Thyroid gland (tissue), 4 donors: Measurements from ENCODE around the gene TDRKH. TPM values are rescaled to one million over a fixed set of nuclear protein-coding genes. Genes with fewer than 3 reads are reported as not detected.

Source experiments
- DNase-seq, 2 donors: peaks; one replicate each; pipeline ENCODE4 v3.0.0-alpha.2; 2019
- H3K27ac ChIP-seq, 3 donors: fragments of 200-600 bp; sonication (generic); 1 replicate in 2 of 3; 2 replicates in 1 of 3; pipeline ENCODE4 v1.5.1; 2016 to 2019; ENCODE audit warnings: mild to moderate bottlenecking in 1 of 3, moderate library complexity in 1 of 3
- H3K27me3 ChIP-seq: fragments of 200-600 bp; sonication (generic); one replicate; pipeline ENCODE4 v1.5.1; 2019
- H3K36me3 ChIP-seq, 2 donors: fragments of 200-600 bp; sonication (generic); one replicate each; pipeline ENCODE4 v1.5.1; 2016 to 2019
- H3K4me1 ChIP-seq, 2 donors: fragments of 200-600 bp; sonication (generic); one replicate each; pipeline ENCODE4 v1.5.1; 2017 to 2019
- H3K4me3 ChIP-seq, 3 donors: fragments of 200-600 bp; sonication (generic); replicated peaks in 1 of 3; 1 replicate in 2 of 3; 2 replicates in 1 of 3; pipeline ENCODE4 v1.5.1; 2016; ENCODE audit warnings: mild to moderate bottlenecking in 1 of 3
- H3K9me3 ChIP-seq: fragments of 200-600 bp; sonication (generic); one replicate; pipeline ENCODE4 v1.5.1; 2017
- POLR2A ChIP-seq, 2 donors: fragments of 450-650 bp; IDR thresholded peaks; one replicate each; pipeline ENCODE4 v1.6.1; 2017; ENCODE audit warnings: antibody characterized with exemption in 2 of 2, mild to moderate bottlenecking in 2 of 2, moderate library complexity in 1 of 2
- WGBS, 2 donors: methylation state at CpG; one replicate each; pipeline ENCODE4 v1.1.5; 2017; 5-methylcytosine and 5-hydroxymethylcytosine counted together
- intact Hi-C: fragments of 100-400 bp; cut with DNase I; formaldehyde crosslinking; loops from one replicate; pipeline ENCODE4 v1.15.1; 2023
- total RNA-seq, 4 donors: library from RNA; depleted of rRNA; stranded (reverse); fragments of >200 nt; gene quantifications; one replicate each; pipeline ENCODE4 v1.2.3, GENCODE V29; 2016
- TF ChIP-seq, protein P1 (sequence below), 6 experiments: fragments of 200-600 bp in 3 of 6; fragments of 450-650 bp in 3 of 6; sonication (generic) in 3 of 6; IDR thresholded peaks; one replicate each; pipeline ENCODE4 v1.5.1; 2016 to 2019; ENCODE audit warnings: antibody characterized with exemption in 6 of 6, mild to moderate bottlenecking in 2 of 6, inconsistent platforms in 1 of 6, moderate library complexity in 1 of 6

Gene TDRKH
- total RNA-seq, 4 donors from 2014 or later: 10.8 to 17.1 (median 13.1) TPM

DNA sequence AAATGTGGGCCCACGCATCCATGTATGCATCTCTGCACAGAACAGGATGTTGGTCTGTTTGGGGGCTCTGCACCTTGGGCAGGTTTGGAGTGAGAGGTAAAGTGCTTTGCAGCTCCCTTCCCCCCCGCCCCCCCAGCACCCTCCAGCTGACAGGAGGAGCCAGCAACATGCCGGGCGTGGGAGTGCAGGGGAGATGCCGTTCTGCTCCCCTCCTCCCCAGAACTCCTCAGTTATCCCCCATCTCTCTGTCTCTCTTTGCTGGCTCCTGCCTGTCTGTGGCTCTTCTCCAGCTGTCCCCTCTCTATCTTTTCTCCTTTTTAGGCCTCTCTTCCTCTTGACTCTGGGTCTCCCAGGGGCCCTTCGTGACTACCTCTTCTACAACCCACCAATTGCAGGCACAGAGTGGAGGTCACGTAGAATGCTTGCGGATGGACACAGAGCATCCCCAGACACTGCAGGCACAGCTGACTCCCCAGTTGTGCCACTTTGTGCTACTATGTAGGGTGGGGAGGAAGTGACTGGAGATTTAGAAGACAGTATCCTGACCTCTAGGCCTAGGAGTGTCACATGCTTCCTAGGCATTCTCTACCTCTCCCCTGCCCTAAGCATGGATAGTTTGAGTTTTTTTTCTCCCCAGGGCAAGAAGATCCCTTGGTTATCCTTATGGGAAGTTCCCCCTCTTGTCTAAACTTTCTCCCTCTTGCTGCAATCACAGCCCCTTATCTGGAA lies 43.0 kb upstream of the TDRKH start:
- intact Hi-C loops: loop anchor here (10.0 kb wide), 2 partner anchors 99 to 299 kb away; no protein-coding TSS in a partner anchor
- Histone ChIP-seq H3K4me3 (no peak overlapping the region), H3K36me3 (no peaks in the 10 kb centered on the region), H3K27ac (peak overlapping the region in 2 of 3 donors; percentile 50), H3K9me3 (no peaks in the 10 kb centered on the region), H3K27me3 (no peaks in the 10 kb centered on the region), H3K4me1 (peaks cover 46 to 67% of the 10 kb centered on the region in 2 donors)
- TF ChIP-seq, protein P1, sequence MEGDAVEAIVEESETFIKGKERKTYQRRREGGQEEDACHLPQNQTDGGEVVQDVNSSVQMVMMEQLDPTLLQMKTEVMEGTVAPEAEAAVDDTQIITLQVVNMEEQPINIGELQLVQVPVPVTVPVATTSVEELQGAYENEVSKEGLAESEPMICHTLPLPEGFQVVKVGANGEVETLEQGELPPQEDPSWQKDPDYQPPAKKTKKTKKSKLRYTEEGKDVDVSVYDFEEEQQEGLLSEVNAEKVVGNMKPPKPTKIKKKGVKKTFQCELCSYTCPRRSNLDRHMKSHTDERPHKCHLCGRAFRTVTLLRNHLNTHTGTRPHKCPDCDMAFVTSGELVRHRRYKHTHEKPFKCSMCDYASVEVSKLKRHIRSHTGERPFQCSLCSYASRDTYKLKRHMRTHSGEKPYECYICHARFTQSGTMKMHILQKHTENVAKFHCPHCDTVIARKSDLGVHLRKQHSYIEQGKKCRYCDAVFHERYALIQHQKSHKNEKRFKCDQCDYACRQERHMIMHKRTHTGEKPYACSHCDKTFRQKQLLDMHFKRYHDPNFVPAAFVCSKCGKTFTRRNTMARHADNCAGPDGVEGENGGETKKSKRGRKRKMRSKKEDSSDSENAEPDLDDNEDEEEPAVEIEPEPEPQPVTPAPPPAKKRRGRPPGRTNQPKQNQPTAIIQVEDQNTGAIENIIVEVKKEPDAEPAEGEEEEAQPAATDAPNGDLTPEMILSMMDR (IDR thresholded peaks at IDR 0.05): no peak
- no peak for TF ChIP-seq POLR2A (IDR thresholded peaks at IDR 0.05)
- WGBS, 2 donors: 77 to 80% methylated on average over 5 to 8 of the region's 8 CpGs
- DNase-seq: no peak

DNA sequence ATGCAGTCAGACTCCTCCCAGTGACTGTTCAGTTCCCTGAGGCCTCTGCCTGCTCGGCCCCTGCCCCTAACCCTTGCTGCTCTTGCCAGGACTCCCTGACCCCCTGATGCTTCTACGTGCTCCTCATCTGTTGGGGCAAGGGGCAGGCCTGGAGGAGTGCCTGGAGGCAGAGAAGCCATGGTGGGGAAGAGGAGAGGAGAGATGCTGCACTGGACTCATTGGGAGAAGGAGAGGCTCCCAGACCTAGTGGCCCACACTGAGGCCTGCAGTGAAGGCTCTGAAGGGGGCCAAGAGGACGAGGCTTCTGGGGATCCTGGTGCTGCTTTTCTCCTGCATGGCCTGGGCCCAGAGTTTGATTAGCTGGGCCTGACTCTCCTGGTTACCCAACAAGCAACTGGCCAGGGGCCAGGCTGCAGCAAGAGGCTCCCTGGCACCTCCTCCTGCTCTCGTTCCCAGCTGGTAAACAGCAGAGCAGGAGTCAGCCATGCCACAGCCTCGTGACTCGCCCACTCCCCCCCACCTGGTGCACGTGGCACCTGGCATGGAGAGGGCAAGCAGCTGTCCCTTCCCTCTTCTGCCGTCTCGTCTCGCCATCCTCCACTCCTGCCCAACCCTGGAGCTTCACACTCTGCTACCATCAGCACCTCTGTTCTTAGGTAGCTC lies 42.1 kb upstream of the TDRKH start:
- intact Hi-C loops: loop anchor here (10.0 kb wide), 2 partner anchors 98 to 298 kb away; no protein-coding TSS in a partner anchor
- DNase-seq: peak; percentile 99
- peak in 1 of 2 donors; percentile 22 for TF ChIP-seq POLR2A (IDR thresholded peaks at IDR 0.05)
- TF ChIP-seq, protein P1 (IDR thresholded peaks at IDR 0.05): no peak
- no peaks in the 10 kb centered on the region for H3K36me3 ChIP-seq
- H3K4me3 ChIP-seq: no peak overlapping the region
- peak overlapping the region; percentile 51 to 79 (median 78) for H3K27ac ChIP-seq
- H3K27me3 ChIP-seq: no peaks in the 10 kb centered on the region
- peaks cover 46 to 62% of the 10 kb centered on the region in 2 donors for H3K4me1 ChIP-seq
- no peaks in the 10 kb centered on the region for H3K9me3 ChIP-seq
- WGBS, 2 donors: 30 to 42% methylated on average over 9 to 10 of the region's 10 CpGs

DNA sequence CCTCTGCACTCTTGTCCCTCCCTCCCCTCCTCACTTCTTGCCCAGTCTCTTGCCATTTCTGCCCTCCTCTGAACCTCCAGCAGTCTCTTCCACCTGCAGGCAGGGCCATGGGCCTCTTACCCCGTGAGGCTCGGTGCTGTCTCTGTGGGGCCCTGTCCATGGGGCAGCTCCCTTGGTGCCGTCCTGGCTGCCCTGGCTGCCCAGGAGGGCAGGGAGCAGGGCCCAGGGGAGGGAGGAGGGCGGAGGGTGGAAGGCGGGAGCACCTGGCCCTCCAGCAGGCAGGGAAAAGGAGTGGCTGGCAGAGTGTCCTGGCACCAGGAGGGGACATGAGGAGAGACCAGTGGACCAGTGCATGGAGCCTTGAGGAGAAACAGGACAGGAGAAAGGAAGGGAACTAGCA lies 41.3 kb upstream of the TDRKH start, which contains the start of gene RORC:
Gene RORC, minus strand, starts transcription at position 198 of the 400 bp plus-strand sequence. Its CDS starts 38 bp downstream, at position 160.
- intact Hi-C loops: loop anchor here (10.0 kb wide), 2 partner anchors 97 to 297 kb away; no protein-coding TSS in a partner anchor
- peak; percentile 91 to 93 for DNase-seq
- 29 to 41% methylated on average over 5 of the region's 5 CpGs for WGBS, 2 donors

DNA sequence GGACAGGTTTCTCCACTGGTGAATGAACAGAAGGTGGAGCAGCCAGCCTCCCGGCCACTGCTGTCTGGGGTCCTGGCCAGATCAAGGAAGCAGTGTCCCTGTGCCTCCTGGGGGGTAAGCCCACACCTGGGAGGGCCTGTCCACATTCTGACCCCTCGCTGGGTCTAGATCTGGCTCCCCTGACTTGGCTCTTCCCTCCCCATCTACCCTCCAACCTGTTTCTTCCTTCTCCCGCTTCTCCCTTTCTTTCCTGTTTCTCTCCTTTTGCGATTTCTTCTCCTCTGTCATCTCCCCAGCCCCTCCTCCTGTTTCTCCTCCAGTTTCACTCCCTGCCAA lies 40.9 kb upstream of the TDRKH start:
- DNase-seq: no peak
- Histone ChIP-seq H3K27ac (peak overlapping the region; percentile 78 to 89 (median 79)), H3K27me3 (no peaks in the 10 kb centered on the region), H3K4me1 (peaks cover 42 to 52% of the 10 kb centered on the region in 2 donors), H3K9me3 (no peaks in the 10 kb centered on the region), H3K36me3 (no peaks in the 10 kb centered on the region), H3K4me3 (peak overlapping the region; percentile 7 to 36 (median 35))
- intact Hi-C loops: loop anchor here (10.0 kb wide), 2 partner anchors 96 to 296 kb away; no protein-coding TSS in a partner anchor
- WGBS, 2 donors: 28 to 31% methylated on average over 4 of the region's 4 CpGs
- TF ChIP-seq POLR2A (IDR thresholded peaks at IDR 0.05): no peak
- TF ChIP-seq, protein P1 (IDR thresholded peaks at IDR 0.05): no peak

More for the DNA sequence above, 41.3 kb upstream of the TDRKH start, which contains the start of gene RORC:
- Histone ChIP-seq H3K36me3 (no peaks in the 10 kb centered on the region), H3K27ac (peak within 1 kb of the TSS; percentile 78 to 89 (median 79)), H3K4me1 (peaks cover 40 to 54% of the 10 kb centered on the region in 2 donors), H3K4me3 (peak within 1 kb of the TSS; percentile 7 to 36 (median 35)), H3K9me3 (no peaks in the 10 kb centered on the region), H3K27me3 (no peaks in the 10 kb centered on the region)
- TF ChIP-seq, protein P1 (IDR thresholded peaks at IDR 0.05): peak in 1 of 6 experiments; percentile 24
- peak; percentile 69 to 82 for TF ChIP-seq POLR2A (IDR thresholded peaks at IDR 0.05)
